ENCODE measurements around the gene DLL4.

Gene DLL4

GRCh38 chr15:40927495-40927872 lies 1.7 kb upstream of the DLL4 start:
- no peak for TF ChIP-seq FOXP2 (optimal IDR thresholded peaks at IDR 0.05; ENCODE audit: borderline replicate concordance, extremely low read depth, extremely low read length, insufficient read depth)
- no peak for TF ChIP-seq TAF1 (IDR thresholded peaks at IDR 0.05; ENCODE audit: borderline replicate concordance, insufficient read depth, low read length)
- TF ChIP-seq REST (IDR thresholded peaks at IDR 0.05; ENCODE audit: insufficient read depth in 1 of 2, low read depth in 2 of 2, low read length in 2 of 2) = no peak

GRCh38 chr15:40927873-40928806 lies 1.0 kb upstream of the DLL4 start:
- TF ChIP-seq SIN3A (IDR thresholded peaks at IDR 0.05; ENCODE audit: borderline replicate concordance, insufficient read depth, low read length) (no peak), FOXP2 (optimal IDR thresholded peaks at IDR 0.05; ENCODE audit: borderline replicate concordance, extremely low read depth, extremely low read length, insufficient read depth) (no peak), TAF1 (IDR thresholded peaks at IDR 0.05; ENCODE audit: borderline replicate concordance, insufficient read depth, low read length) (no peak), POLR2AphosphoS5 (IDR thresholded peaks at IDR 0.05; ENCODE audit: low read depth, low read length) (no peak), REST (IDR thresholded peaks at IDR 0.05; ENCODE audit: insufficient read depth in 1 of 2, low read depth in 2 of 2, low read length in 2 of 2) (no peak)

GRCh38 chr15:40929660-40930429 lies 705 bp downstream of the DLL4 start:
- TF ChIP-seq REST (IDR thresholded peaks at IDR 0.05; ENCODE audit: insufficient read depth in 1 of 2, low read depth in 2 of 2, low read length in 2 of 2) (no peak), SIN3A (IDR thresholded peaks at IDR 0.05; ENCODE audit: borderline replicate concordance, insufficient read depth, low read length) (no peak), POLR2AphosphoS5 (IDR thresholded peaks at IDR 0.05; ENCODE audit: low read depth, low read length) (no peak; the same call in 1 of the 2 replicates), FOXP2 (optimal IDR thresholded peaks at IDR 0.05; ENCODE audit: borderline replicate concordance, extremely low read depth, extremely low read length, insufficient read depth) (no peak), TAF1 (IDR thresholded peaks at IDR 0.05; ENCODE audit: borderline replicate concordance, insufficient read depth, low read length) (no peak)

- TF ChIP-seq REST (IDR thresholded peaks at IDR 0.05; ENCODE audit: insufficient read depth in 1 of 2, low read depth in 2 of 2, low read length in 2 of 2) = 0 out of 4 replicates have a peak, but pooled peaks of 1 of the 2 experiments have one; percentile 18
- TF ChIP-seq POLR2AphosphoS5 (IDR thresholded peaks at IDR 0.05; ENCODE audit: low read depth, low read length) = no peak
Measured at GRCh38 chr15:40930430-40931299, 1.5 kb downstream of the DLL4 start.
